Occipital lobe (tissue), 3 donors: ENCODE results near the gene SNCB. TPM values are rescaled to one million over a fixed set of nuclear protein-coding genes. Genes with fewer than 3 reads are reported as not detected.

ENCODE experiments used
- DNase-seq: peaks from one replicate; lab custom pipeline; 2025; lab: John Stamatoyannopoulos, UW
- small RNA-seq: library from RNA; depleted of rRNA; stranded (forward); fragments of <200 nt; gene quantifications from one replicate; pipeline ENCODE3, GENCODE V24; 2014
- total RNA-seq: library from RNA; depleted of rRNA; stranded (reverse); fragments of >200 nt; gene quantifications from one replicate; pipeline ENCODE4 v1.2.3, GENCODE V29; 2014

Gene SNCB
- total RNA-seq, 1 donor from 2014 or later = 12.6 TPM

DNA sequence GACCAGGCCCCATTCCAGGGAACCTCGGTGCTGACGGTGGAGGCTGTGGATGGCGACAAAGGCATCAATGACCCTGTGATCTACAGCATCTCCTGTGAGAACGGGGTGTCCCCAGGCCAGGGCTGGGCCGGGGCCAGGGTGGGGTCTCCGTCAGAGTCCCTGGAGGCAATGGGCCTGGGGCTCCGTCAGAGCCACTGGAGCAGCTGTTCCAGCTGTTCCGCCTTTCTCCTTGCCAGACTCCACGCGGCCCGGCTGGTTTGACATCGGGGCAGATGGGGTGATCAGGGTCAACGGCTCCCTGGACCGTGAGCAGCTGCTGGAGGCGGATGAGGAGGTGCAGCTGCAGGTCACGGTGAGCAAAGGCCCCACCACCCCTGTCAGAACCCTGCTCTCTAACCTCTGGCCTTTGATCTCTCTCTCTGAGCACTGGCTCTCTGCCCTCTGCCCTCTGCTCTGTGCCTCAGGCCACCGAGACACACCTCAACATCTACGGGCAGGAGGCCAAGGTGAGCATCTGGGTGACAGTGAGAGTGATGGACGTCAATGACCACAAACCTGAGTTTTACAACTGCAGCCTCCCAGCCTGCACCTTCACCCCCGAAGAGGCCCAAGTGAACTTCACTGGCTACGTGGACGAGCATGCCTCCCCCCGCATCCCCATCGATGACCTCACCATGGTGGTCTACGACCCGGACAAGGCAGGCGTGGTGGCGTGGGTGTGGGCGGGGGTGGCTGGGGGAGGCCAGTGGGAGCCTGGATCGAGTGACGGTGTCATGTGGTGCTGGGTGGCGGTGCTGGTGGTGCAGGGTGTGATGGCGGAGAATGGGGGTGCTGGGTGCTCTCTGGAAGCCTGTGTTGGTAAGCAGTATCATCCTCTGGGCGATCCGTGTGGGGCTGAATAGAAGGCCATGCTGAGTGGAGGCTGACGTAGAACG lies 54.6 kb downstream of the SNCB start:
- no peak for DNase-seq

DNA sequence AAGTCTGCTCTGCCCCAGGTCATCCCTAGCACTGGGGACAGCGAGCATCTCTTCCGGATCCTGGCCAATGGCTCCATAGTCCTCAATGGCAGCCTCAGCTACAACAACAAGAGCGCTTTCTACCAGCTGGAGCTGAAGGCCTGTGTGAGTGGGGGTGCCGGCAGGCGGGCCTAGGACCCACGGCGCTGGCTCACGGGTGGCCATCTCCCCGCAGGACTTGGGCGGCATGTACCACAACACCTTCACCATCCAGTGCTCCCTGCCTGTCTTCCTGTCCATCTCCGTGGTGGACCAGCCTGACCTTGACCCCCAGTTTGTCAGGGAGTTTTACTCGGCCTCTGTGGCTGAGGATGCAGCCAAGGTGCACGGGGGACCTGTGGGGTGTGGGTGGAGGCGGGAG lies 55.3 kb downstream of the SNCB start:
- no peak for DNase-seq

DNA sequence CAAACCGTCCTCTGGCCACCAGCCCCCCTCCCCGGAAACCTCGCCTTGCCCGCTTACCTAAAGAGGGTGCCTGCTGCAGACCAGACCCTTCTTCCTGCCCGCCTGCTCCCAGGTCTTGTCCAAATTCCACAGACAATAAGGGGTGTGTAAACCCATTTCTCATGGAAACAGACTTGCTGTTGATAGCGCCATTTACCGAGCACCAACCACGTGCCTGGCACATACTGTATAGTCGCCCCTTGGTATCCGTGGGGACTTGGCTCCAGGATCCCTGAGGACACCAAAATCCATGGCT lies 56.1 kb downstream of the SNCB start:
- no peak for DNase-seq

DNA sequence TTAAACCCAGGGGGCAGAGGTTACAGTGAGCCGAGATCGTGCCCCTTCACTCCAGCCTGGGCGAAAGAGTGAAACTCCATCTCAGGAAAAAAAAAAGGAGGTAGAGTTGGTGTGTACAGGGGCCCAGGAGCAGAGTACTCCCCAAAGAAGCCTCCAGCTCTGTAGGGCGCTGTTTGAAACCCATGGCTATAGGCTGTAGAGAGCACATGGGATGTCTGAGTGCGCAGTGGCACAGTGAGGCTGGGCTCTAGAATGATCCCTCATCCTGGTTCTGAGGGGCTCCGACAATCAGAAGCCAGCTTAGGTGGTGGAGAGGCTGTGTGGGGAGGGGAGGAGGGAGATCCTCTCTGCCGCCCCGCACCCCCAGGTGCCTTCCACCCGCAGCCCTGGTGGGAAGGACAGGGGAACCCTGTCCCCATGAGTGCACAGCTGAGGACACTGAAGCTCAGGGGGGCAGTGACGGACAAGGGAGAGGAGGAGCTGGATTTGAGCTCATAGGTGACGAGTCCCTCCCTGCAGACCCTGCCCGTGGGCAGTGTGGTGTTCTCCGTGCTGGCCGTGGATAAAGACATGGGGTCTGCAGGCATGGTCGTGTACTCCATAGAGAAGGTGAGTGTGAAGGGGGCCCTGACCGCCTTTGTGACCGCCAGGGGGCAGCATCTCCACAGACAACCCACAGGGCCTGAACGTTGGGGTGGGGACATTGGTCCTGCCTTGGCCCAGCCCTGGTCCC lies 56.6 kb downstream of the SNCB start:
- DNase-seq = peak; percentile 35

Small RNA genes lying within 50 kb of the gene (small RNA-seq; reads per million reads assigned to genes)
- gene MIR4281 = not detected

Other genes with a start within 250 kb of the SNCB start
- gene NOP16, start 241.9 kb downstream of the SNCB start, total RNA-seq = 5.0 TPM
- 26.4 TPM for gene HIGD2A, start 241.8 kb downstream of the SNCB start, total RNA-seq
- gene CLTB, start 214.0 kb downstream of the SNCB start, total RNA-seq = 42.0 TPM
- 32.6 TPM for gene FAF2, start 182.1 kb downstream of the SNCB start, total RNA-seq
- gene RNF44, start 93.1 kb downstream of the SNCB start, total RNA-seq = 8.6 TPM
- under 0.01 TPM for gene CDHR2, start 81.2 kb downstream of the SNCB start, total RNA-seq
- 107 TPM for gene GPRIN1, start 20.4 kb downstream of the SNCB start, total RNA-seq
- not detected for gene EIF4E1B, start 141 bp upstream of the SNCB start, total RNA-seq
- 27.1 TPM for gene TSPAN17, start 16.9 kb upstream of the SNCB start, total RNA-seq
- gene UNC5A, start 180.0 kb upstream of the SNCB start, total RNA-seq = 8.3 TPM